ENCODE measurements around the gene LMO3.

The LMO3 gene

GRCh38 chr12:16600525-16600924 is 5.4 kb downstream of the LMO3 start:
- no peak for DNase-seq (ENCODE audit: low read depth in 2 of 2)

DNA sequence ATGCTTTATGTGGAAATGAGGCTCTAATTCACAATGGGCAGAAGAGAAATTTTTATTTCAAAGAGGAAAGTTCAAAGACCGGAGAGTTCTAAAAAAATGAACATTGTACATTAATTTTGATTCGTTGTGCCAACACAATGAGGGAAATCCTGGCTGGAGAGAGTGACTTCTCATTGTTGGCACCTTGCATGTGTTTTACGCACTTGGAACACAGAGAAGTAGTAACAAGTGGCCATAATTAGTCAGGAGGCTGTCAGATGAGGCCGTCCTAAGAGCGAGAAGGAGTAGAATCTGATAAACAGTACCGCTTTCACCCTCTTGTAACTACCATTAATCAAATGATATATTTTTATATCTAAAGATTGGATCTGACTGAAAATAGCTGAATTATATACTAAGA is 6.9 kb downstream of the LMO3 start:
- no peak for DNase-seq (ENCODE audit: low read depth in 2 of 2)

GRCh38 chr12:16594797-16595196 is 11.2 kb downstream of the LMO3 start:
- no peak for DNase-seq (ENCODE audit: low read depth in 2 of 2)

DNA sequence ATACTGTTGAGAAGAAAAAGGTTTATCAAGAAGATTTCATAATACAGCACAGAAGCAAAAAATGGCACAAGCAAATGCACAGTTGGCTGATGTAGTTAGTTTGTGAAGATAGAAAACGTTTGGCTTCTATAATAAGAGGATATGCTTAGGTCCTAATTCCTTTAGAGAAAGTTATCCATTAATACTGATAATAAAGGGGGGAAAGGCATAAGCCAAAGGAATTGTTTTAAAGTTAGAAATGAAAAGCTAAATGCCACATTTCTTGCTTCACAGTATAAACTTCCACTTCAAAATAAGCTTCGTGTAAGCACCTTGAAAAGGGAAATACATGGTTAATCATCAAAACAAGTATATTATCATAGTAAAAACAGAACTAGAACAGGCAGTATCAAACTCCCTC is 12.4 kb downstream of the LMO3 start:
- no peak for DNase-seq (ENCODE audit: low read depth in 2 of 2)

- DNase-seq (ENCODE audit: low read depth in 2 of 2), result no peak
These were observed 15.3 kb downstream of the LMO3 start for GRCh38 chr12:16590645-16591044.

- no peak for DNase-seq (ENCODE audit: low read depth in 2 of 2)
These were observed 17.1 kb downstream of the LMO3 start for GRCh38 chr12:16588812-16589211.

DNA sequence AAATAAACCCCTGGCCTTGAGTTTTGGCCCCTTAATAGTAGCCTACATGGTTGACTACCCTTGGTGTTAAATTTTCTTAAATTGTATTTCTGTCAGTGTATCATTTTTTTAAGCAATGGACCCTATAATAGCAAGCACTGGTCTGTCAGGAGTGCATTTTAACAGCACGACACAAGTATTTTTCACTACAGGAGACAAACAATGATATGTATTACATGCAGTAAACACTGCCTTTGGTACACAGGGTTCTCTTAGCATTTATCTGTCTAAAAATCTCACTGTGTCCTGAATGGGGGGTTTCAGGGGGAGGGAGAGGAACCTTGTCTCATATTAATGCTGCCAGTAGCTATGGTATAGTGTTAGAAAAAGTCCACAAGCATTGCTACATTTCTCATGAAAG is 18.4 kb downstream of the LMO3 start:
- no peak for DNase-seq (ENCODE audit: low read depth in 2 of 2)

GRCh38 chr12:16587110-16587453 is 18.9 kb downstream of the LMO3 start:
- no peak for DNase-seq (ENCODE audit: low read depth in 2 of 2)

- DNase-seq (ENCODE audit: low read depth in 2 of 2), result no peak
These were observed 19.4 kb downstream of the LMO3 start for GRCh38 chr12:16586350-16587109.

- DNase-seq (ENCODE audit: low read depth in 2 of 2), result no peak
These were observed 20.2 kb downstream of the LMO3 start for GRCh38 chr12:16585781-16586180.

DNA sequence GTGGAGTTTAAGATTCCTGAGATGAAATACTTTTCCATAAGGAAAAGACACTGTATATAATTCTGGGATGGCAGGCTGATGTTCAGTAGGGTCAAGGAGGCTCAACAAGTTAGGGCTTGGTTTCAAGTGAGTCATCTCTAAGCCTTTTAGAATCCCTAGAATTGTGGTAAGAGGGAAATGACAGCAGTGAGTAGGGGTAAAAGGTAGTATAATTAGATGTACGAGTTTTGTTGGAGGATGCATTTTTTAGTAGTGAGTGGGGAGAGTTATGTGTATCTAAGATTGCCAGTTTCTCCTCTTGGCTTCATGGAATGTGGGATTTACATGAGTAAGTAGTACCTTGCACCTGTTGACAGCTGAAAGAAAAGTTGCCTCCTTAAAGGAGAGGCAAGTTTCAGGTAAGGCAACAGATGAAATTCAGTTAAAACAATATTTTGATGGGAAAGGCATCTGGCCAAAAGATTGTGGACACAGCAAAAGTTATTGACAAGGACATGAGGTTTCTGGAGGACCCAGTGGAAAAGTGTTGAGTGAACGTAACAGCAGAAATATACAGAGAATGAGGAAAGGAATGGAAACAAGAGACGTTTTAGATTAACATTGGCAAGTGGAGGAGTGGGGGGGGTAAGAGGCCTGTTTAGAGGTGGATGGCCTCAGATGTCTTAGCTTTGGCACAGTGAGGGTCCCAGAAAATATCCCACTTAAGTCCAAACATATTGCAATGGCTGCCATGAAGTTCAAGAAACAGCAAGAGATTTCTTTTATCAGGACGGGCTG is 21.8 kb downstream of the LMO3 start:
- no peak for DNase-seq (ENCODE audit: low read depth in 2 of 2)

GRCh38 chr12:16581416-16581815 is 24.5 kb downstream of the LMO3 start:
- no peak for DNase-seq (ENCODE audit: low read depth in 2 of 2)

- DNase-seq (ENCODE audit: low read depth in 2 of 2), result no peak
These were observed 26.9 kb downstream of the LMO3 start for GRCh38 chr12:16579041-16579440.

GRCh38 chr12:16573398-16574077 is 32.4 kb downstream of the LMO3 start:
- DNase-seq (ENCODE audit: low read depth in 2 of 2), result no peak

GRCh38 chr12:16568873-16569272 is 37.1 kb downstream of the LMO3 start:
- no peak for DNase-seq (ENCODE audit: low read depth in 2 of 2)

DNA sequence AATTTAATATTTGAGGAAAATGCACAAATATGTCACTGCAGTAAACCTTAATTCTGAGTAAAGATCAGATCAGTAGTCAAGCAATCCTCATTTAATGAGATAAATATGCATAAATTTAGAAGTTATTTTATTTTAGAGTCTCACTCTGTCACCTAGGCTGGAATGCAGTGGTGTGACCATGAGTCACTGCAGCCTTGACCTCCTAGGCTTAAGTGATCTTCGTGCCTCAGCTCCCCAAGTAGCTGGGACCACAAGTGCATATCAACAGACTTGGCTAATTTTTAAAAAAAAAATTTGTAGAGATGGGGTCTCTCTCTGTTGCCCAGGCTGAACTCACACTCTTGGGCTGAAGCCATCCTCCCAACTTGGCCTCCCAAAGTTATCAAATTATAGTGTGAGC is 41.3 kb downstream of the LMO3 start:
- DNase-seq (ENCODE audit: low read depth in 2 of 2), result no peak

- no peak for DNase-seq (ENCODE audit: low read depth in 2 of 2)
These were observed 42.5 kb downstream of the LMO3 start for GRCh38 chr12:16563504-16563903.

DNA sequence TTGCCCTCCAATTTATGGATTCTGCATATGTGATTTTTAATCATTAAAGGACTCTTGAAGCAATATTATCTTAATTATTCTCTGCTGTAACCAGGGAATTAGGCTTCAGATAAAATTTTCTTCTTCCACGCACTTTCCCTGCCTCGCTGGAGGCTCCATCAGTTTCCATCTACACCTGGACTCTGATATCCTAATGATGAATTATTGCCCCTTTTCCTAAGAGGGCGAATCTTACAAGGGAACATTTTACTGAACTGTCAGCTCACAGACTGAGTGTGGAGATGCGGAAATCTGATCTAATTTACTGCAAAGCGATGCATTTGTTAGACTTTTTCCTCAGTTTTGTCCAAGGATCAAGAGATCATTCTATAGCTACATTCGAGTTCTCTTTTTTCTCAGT is 43.0 kb downstream of the LMO3 start:
- DNase-seq (ENCODE audit: low read depth in 2 of 2), result no peak

DNA sequence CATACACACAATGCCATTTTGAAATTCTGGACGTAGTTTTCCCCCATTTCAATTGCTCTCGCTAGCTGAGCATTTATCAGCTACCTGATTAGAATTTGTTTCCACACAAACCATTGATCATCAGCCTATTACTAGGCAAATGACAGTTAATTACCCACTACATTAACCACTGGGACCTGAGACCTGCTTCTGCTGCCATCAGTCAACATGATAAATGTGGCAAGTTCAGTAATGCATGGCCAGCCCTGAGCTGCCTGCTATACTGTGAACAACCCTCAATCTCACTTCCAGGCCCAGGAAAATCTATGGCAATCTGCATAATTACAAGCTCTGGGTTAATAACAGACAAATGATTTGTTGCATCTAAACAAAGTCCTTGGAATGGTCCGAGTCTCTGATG is 43.5 kb downstream of the LMO3 start:
- no peak for DNase-seq (ENCODE audit: low read depth in 2 of 2)

DNA sequence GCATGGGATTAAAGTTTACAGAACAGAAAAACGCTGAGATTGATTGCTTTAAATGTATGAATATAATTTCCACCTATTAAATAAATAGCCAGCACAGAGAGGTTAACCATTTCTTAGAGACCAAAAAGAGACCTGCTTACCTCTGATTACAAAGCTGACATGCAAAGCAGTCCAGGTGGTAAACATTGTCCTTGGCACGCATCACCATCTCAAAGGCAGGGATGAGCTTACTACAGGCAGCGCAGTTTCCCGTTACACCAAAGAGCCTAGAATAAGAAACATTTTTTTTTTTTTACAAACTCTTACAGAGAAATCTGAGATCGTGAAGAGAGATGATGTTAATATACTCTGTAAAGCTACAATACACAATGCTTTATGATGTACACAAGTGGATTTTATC is 45.7 kb downstream of the LMO3 start:
- DNase-seq (ENCODE audit: low read depth in 2 of 2), result no peak

- no peak for DNase-seq (ENCODE audit: low read depth in 2 of 2)
These were observed 50.3 kb downstream of the LMO3 start for GRCh38 chr12:16555630-16556029.

GRCh38 chr12:16553457-16553856 is 52.5 kb downstream of the LMO3 start:
- no peak for DNase-seq (ENCODE audit: low read depth in 2 of 2)

- DNase-seq (ENCODE audit: low read depth in 2 of 2), result no peak
These were observed 53.7 kb downstream of the LMO3 start for GRCh38 chr12:16552301-16552700.

All from stimulated activated CD8-positive, alpha-beta memory T cell treated with anti-CD3 and anti-CD28 coated beads, Interleukin-15, amount 100 ng/mL, for 48 hours (primary cell).